IMR-90 (cell line): ENCODE measurements around the gene CLCN4. TPM values are rescaled to one million over a fixed set of nuclear protein-coding genes. Genes with fewer than 3 reads are reported as not detected.

ENCODE experiments used
- ATAC-seq: fragments of 200-7000 bp; cut with Tn5 transposase; 2 replicates; pipeline ENCODE4 v1.9.1; 2020; ENCODE audit warnings: low read depth, mild to moderate bottlenecking, moderate library complexity
- BruUV-seq: library from RNA; stranded (reverse); fragments of 400-500 nt; replicated peaks from 2 replicates; lab custom pipeline; 2021; lab: Mats Ljungman, UMichigan
- CTCF ChIA-PET: fragments of 300-600 bp; formaldehyde crosslinking; extraction: SDS; loops from one replicate; lab custom pipeline; 2021; ENCODE audit warnings: antibody characterized with exemption; lab: Yijun Ruan, JAX
- POLR2A ChIA-PET: fragments of 300-600 bp; sonication (Branson Sonifier 250); formaldehyde crosslinking; loops from one replicate; lab custom pipeline; 2022; ENCODE audit warnings: antibody characterized with exemption; ENCODE audit not compliant: unreplicated experiment; lab: Charles Lee
- DNase-seq: peaks from one replicate; pipeline ENCODE4 v3.0.0; 2013
- H2AFZ ChIP-seq: replicated peaks from 2 replicates; pipeline ENCODE3; 2013; ENCODE audit warnings: low read length, mild to moderate bottlenecking; ENCODE audit not compliant: poor library complexity
- H2AK5ac ChIP-seq: 2 replicates; pipeline ENCODE4 v1.6.1; 2013; ENCODE audit warnings: low read depth, low read length, inconsistent platforms
- H2AK9ac ChIP-seq: replicated peaks from 2 replicates; pipeline ENCODE3; 2013; ENCODE audit warnings: mild to moderate bottlenecking, low read depth, low read length, moderate library complexity; ENCODE audit not compliant: poor library complexity
- H2BK120ac ChIP-seq: 2 replicates; pipeline ENCODE4 v1.6.1; 2013; ENCODE audit warnings: low read depth, low read length, inconsistent platforms
- H2BK15ac ChIP-seq: 3 replicates; pipeline ENCODE4 v1.6.1; 2013; ENCODE audit warnings: low read depth, low read length, inconsistent platforms
- H2BK20ac ChIP-seq: 2 replicates; pipeline ENCODE4 v1.6.1; 2013; ENCODE audit warnings: low read depth, mild to moderate bottlenecking, inconsistent platforms, low read length, moderate library complexity
- H2BK5ac ChIP-seq: 2 replicates; pipeline ENCODE4 v1.6.1; 2013; ENCODE audit warnings: mild to moderate bottlenecking, low read depth, low read length, inconsistent platforms; ENCODE audit not compliant: poor library complexity, severe bottlenecking
- H3K14ac ChIP-seq: replicated peaks from 2 replicates; pipeline ENCODE4 v1.6.1; 2013; ENCODE audit warnings: low read depth, low read length, inconsistent platforms
- H3K18ac ChIP-seq: 2 replicates; pipeline ENCODE4 v1.6.1; 2013; ENCODE audit warnings: low read depth, low read length, control low read depth
- H3K23ac ChIP-seq: 2 replicates; pipeline ENCODE4 v1.6.1; 2013; ENCODE audit warnings: low read depth, low read length, inconsistent platforms
- H3K27ac ChIP-seq: 2 replicates; pipeline ENCODE4 v1.5.1; 2013; ENCODE audit warnings: mild to moderate bottlenecking, control low read depth, low read length; ENCODE audit not compliant: insufficient read depth
- H3K27me3 ChIP-seq: 2 replicates; pipeline ENCODE4 v1.6.1; 2013; ENCODE audit warnings: low read length; ENCODE audit not compliant: control insufficient read depth, insufficient read depth
- H3K36me3 ChIP-seq: 2 replicates; pipeline ENCODE4 v1.6.1; 2013; ENCODE audit warnings: low read length, mixed read lengths; ENCODE audit not compliant: control insufficient read depth, insufficient read depth
- H3K4ac ChIP-seq: 2 replicates; pipeline ENCODE4 v1.6.1; 2013; ENCODE audit warnings: low read depth, low read length, inconsistent platforms
- H3K4me1 ChIP-seq: 2 replicates; pipeline ENCODE4 v1.6.1; 2013; ENCODE audit warnings: low read length, mixed read lengths; ENCODE audit not compliant: control insufficient read depth, insufficient read depth
- H3K4me2 ChIP-seq: 2 replicates; pipeline ENCODE4 v1.6.1; 2013; ENCODE audit warnings: low read depth, mild to moderate bottlenecking, control low read depth, low read length, moderate library complexity
- H3K4me3 ChIP-seq: 2 replicates; pipeline ENCODE4 v1.5.1; 2013; ENCODE audit warnings: low read depth, mild to moderate bottlenecking, control low read depth, low read length, moderate library complexity; ENCODE audit not compliant: insufficient read depth
- H3K56ac ChIP-seq: 2 replicates; pipeline ENCODE4 v1.6.1; 2013; ENCODE audit warnings: low read length, inconsistent platforms; ENCODE audit not compliant: insufficient read depth; ENCODE audit errors: extremely low read depth
- H3K79me1 ChIP-seq, 2 experiments: 2 replicates each; pipeline ENCODE4 v1.6.1; 2013; ENCODE audit warnings: low read length in 2 of 2, inconsistent platforms in 1 of 2, low read depth in 1 of 2
- H3K9ac ChIP-seq: 2 replicates; pipeline ENCODE4 v1.6.1; 2013; ENCODE audit warnings: low read depth, low read length, control low read depth
- H3K9me1 ChIP-seq: 2 replicates; pipeline ENCODE4 v1.6.1; 2013; ENCODE audit warnings: low read length, inconsistent platforms; ENCODE audit not compliant: insufficient read depth
- H3K9me3 ChIP-seq: 2 replicates; pipeline ENCODE4 v1.6.1; 2013; ENCODE audit warnings: low read length; ENCODE audit not compliant: control insufficient read depth, insufficient read depth
- H4K20me1 ChIP-seq: 2 replicates; pipeline ENCODE4 v1.6.1; 2013; ENCODE audit warnings: low read length, inconsistent platforms; ENCODE audit not compliant: insufficient read depth
- H4K5ac ChIP-seq: 2 replicates; pipeline ENCODE4 v1.6.1; 2013; ENCODE audit warnings: mild to moderate bottlenecking, low read depth, low read length, control low read depth
- H4K8ac ChIP-seq, 2 experiments: 2 replicates each; pipeline ENCODE4 v1.6.1; 2013; ENCODE audit warnings: low read depth in 2 of 2, low read length in 2 of 2, control low read depth in 1 of 2, inconsistent platforms in 1 of 2
- H4K91ac ChIP-seq: 2 replicates; pipeline ENCODE4 v1.6.1; 2013; ENCODE audit warnings: low read depth, low read length, inconsistent platforms; ENCODE audit not compliant: insufficient read depth
- CHD1 ChIP-seq: IDR thresholded peaks from 2 replicates; pipeline ENCODE4 v1.6.1; 2012; ENCODE audit warnings: low read depth, low read length, improper control_type of control experiment
- RCOR1 ChIP-seq: IDR thresholded peaks from 2 replicates; pipeline ENCODE4 v1.6.1; 2012; ENCODE audit warnings: mild to moderate bottlenecking, low read length, improper control_type of control experiment; ENCODE audit not compliant: insufficient replicate concordance
- SMC3 ChIP-seq: fragments of 150-350 bp; IDR thresholded peaks from 2 replicates; pipeline ENCODE4 v1.6.1; 2016; ENCODE audit warnings: low read depth, mild to moderate bottlenecking, antibody characterized with exemption, low read length, moderate library complexity
- WGBS, 2 experiments: methylation state at CpG; one replicate each; pipeline versions ENCODE4 v1.1.5 to v1.1.7; 2013; ENCODE audit warnings: missing lambda C conversion rate in 2 of 2; ENCODE audit not compliant: insufficient read length in 1 of 2; ENCODE audit errors: extremely low coverage in 2 of 2; 5-methylcytosine and 5-hydroxymethylcytosine counted together
- dilution Hi-C: fragments of 300-500 bp; cut with HindIII; formaldehyde crosslinking; loops from one replicate; pipeline ENCODE4 v1.14.3; 2018; ENCODE audit warnings: low sequenced_read_pairs; ENCODE audit not compliant: unreplicated experiment
- in situ Hi-C: fragments of 300-500 bp; cut with MboI; formaldehyde crosslinking; loops from 3 replicates; pipeline ENCODE4 v1.14.3; 2019; ENCODE audit warnings: low sequenced_read_pairs, inconsistent platforms, mixed read lengths
- intact Hi-C: fragments of 100-400 bp; cut with micrococcal nuclease; formaldehyde crosslinking; loops from 2 replicates; pipeline ENCODE4 v1.10.0; 2022
- polyA plus RNA-seq, 3 experiments: library from polyadenylated mRNA; depleted of rRNA; stranded (reverse); fragments of >200 nt; gene quantifications; 2 replicates each; pipeline ENCODE4 v1.2.3, GENCODE V29; 2012; ENCODE audit warnings: low replicate concordance in 1 of 3
- total RNA-seq: library from RNA; depleted of rRNA; stranded (reverse); fragments of >200 nt; gene quantifications from 2 replicates; pipeline ENCODE4 v1.2.3, GENCODE V29; 2012
- TF ChIP-seq, protein P1 (sequence below): fragments of 150-350 bp; IDR thresholded peaks from 2 replicates; pipeline ENCODE4 v1.6.1; 2017; ENCODE audit warnings: mild to moderate bottlenecking, antibody characterized with exemption, low read length, low read depth

CLCN4 gene
- total and polyA plus RNA-seq, 2 of the 4 experiments (the other 2 are of a cell fraction) = 2.2 to 4.5 TPM

DNA sequence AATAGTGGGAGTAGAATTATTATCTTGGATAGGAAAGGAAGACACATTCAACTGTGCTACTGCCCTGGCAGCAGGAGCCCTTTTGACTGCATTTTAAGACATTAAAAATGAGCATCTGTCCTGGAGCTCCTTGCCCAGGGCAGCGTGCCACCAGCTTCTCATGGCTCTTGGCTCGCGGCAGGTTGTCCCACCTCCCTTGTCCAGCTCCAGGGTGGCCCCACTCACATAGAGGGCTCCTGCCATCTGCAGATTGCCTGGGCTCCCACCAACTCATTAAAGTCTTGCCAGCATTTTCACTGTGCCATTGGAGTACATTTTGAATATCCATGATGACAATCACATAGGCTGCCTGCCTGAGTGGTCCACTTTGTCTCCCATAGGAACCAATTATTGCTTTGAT, 27.0 kb downstream of the CLCN4 start:
- dilution Hi-C loops = loop anchor here (25.0 kb wide), 1 partner anchor 954 kb away; no protein-coding TSS in a partner anchor
- H3K36me3 ChIP-seq = no peaks in the 10 kb centered on the region
- no peak for ATAC-seq
- H3K23ac ChIP-seq = no peak overlapping the region
- no peak overlapping the region for H3K18ac ChIP-seq
- H2AK5ac ChIP-seq = no peak overlapping the region
- H2AK9ac ChIP-seq = no peak overlapping the region
- intact Hi-C loops = no loop called here
- no peak overlapping the region for H2BK20ac ChIP-seq
- H4K91ac ChIP-seq = no peak overlapping the region
- no peaks in the 10 kb centered on the region for H4K20me1 ChIP-seq
- no peaks in the 10 kb centered on the region for H3K4me1 ChIP-seq
- H3K9ac ChIP-seq = no peak overlapping the region
- H3K9me3 ChIP-seq = no peaks in the 10 kb centered on the region
- no peaks in the 10 kb centered on the region for H3K79me1 ChIP-seq
- no peaks in the 10 kb centered on the region for H3K27me3 ChIP-seq
- no peak overlapping the region for H3K4me2 ChIP-seq
- no peaks in the 10 kb centered on the region for H3K9me1 ChIP-seq
- 80% methylated on average over 2 of the region's 3 CpGs; no CpG with 5 or more reads in 1 of the 2 experiments for WGBS, 2 experiments
- no peak overlapping the region for H2BK120ac ChIP-seq
- H3K4me3 ChIP-seq = no peak overlapping the region
- no peak overlapping the region for H2AFZ ChIP-seq
- H4K8ac ChIP-seq = no peak overlapping the region
- no peak overlapping the region for H3K4ac ChIP-seq
- in situ Hi-C loops = loop anchor here (10.0 to 25.0 kb wide), 2 partner anchors 1341 to 1579 kb away; partner anchors contain the start of gene MSL3
- no TSS peak for BruUV-seq
- no peak for DNase-seq
- CTCF ChIA-PET = interaction anchor here (0.7 kb wide), 1 partner anchor 64 kb away, joined by 3 read pairs; no protein-coding TSS in a partner anchor
- H3K27ac ChIP-seq = no peak overlapping the region
- TF ChIP-seq SMC3 (no peak), RCOR1 (no peak), CHD1 (no peak)
- TF ChIP-seq, protein P1, sequence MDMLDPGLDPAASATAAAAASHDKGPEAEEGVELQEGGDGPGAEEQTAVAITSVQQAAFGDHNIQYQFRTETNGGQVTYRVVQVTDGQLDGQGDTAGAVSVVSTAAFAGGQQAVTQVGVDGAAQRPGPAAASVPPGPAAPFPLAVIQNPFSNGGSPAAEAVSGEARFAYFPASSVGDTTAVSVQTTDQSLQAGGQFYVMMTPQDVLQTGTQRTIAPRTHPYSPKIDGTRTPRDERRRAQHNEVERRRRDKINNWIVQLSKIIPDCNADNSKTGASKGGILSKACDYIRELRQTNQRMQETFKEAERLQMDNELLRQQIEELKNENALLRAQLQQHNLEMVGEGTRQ = no peak
- no peak overlapping the region for H2BK15ac ChIP-seq
- POLR2A ChIA-PET = no interaction called here
- no peak overlapping the region for H3K14ac ChIP-seq
- no peak overlapping the region for H3K56ac ChIP-seq
- H2BK5ac ChIP-seq = no peak overlapping the region
- H4K5ac ChIP-seq = no peak overlapping the region
